HG03095 (cell line): ENCODE data around the gene ZBTB38.
A peak's percentile ranks its signal among the peaks of the same experiment; 100 is the strongest.

ENCODE experiments used
- ATAC-seq: cut with Tn5 transposase; IDR thresholded peaks from one replicate; pipeline ENCODE4 v1.9.1; 2021; ENCODE audit warnings: moderate library complexity; ENCODE audit not compliant: unreplicated experiment

Gene ZBTB38

DNA sequence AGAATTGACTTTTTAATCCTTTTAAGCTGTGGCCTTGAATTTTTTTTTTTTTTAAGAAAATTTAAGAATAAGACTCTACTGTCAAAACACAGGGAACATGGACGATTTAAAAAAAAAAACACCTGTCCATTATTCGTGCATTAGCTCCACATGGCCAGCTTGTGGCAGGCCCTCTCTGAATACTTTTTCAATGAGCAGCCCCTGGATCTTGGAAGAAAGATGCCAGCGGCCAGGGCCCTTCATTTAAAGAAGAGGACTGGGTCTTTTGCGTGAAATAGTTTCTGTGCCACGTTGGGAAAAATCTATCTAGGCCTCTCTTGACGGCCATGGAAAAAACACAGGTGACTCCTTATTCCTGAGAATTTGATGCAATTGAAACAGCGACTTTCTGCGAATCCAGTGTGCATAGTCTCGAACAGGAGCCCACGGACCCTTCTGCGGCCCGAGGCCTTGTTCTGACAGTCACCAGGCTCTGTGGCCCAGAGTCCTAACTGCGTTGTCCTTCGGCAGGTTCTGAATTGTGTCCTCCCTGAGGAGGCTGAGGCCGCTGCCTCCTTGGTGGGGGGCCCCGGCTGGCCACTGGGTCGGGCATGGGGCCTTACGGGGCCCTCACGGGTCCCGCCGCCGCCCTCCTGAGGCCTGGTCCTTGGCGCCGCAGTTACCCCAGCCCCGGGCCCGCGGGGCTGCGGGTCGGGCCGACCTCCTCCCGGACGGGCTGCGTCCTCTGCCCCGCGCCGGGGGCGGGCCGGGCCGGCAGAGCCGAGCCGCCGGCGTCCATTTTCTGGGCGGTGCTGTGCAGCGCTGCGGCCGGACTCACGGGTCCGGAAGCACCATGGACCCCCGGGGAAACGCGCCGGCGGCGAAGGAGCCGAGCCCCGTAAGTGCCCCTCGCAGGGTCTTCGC is 33.5 kb downstream of the ZBTB38 start:
- peak; percentile 55 for ATAC-seq

DNA sequence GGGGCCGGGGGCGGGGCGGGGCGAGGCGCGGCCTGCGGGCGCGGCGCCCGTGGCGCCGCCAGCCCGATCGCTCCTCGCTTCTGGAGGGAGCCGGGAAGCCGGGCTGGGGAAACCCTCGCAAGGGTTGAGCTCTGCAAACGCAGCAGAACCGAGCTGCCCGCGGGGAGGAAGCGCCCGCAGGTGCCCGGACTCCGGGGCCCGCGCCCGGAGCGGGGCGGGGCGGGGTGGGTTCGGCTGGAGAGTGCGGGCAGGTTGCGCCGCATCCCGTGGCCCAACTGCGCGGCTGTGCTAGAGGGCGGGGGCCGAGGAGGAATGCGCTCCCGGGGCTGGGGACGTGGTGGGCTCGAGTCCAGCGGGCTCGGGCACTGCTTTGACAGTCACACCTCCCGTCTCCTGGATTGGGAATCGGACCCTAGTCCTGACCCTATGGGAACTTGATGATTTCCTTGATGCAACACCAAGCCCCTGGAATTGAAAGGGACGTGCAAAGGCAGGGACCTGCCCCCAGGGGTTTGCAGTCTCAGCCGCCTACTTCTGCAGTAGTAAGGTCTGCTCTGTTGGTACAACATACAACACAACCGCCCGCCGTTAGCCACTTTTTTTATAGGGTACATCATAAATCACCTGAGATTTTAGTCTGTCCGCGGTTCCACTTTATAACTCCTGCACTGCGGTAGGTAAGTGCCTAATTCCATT is 34.3 kb downstream of the ZBTB38 start:
- peak; percentile 34 for ATAC-seq

DNA sequence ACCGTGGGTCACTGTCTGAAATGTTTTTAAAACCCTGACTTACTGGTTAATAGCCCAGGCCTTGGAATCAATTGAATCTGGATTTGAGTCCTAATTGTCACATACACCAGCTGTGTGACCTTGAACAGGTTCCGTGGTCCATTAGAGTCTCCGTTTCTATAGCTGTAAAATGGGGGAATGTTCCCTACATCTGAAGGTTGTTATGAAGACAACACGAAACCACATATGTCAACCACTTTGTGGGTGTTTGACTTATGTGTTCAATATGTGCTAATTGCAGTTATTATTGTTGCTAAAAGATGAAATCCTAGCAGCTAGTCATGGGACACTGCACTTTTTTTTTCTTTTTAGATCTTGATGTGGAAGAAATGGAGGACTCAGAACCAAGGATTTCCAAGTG is 35.3 kb downstream of the ZBTB38 start:
- ATAC-seq: no peak

DNA sequence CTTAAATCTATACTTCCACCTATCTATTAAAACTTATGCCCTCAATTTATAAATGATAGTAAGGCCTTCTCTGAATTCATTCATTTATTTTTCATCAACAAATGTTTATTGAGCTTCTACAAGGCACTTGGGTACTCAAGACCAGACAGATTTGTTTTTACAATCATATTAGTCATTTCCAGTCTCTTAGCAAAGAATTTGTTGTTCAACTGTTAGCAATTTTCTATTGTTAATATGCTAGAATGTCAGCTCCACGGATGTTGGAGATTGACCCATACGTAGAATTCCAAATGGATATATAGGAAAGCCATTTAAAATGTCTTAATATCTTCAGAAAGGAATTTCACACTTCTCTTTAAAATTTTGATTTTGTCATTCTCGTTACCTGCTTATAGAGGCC is 36.7 kb downstream of the ZBTB38 start:
- no peak for ATAC-seq

DNA sequence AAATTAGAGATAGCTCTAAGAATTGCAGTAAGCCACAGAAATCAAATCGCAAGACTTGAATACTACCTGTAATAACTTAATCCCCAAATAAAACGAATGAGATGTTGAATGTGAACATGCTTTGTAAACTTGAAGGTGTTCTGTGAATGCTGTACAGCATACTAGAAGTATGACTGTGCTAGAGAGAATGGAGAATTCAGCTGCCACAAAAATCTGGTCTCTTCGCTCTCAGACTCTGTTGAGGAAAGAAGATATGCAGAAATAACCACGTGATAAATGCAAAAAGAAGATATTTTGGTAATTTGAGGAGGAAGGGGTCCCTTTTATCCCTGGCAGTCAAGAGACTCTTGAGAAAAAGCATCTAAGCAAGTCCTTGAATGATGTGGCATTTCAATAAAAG is 37.3 kb downstream of the ZBTB38 start:
- ATAC-seq: no peak

DNA sequence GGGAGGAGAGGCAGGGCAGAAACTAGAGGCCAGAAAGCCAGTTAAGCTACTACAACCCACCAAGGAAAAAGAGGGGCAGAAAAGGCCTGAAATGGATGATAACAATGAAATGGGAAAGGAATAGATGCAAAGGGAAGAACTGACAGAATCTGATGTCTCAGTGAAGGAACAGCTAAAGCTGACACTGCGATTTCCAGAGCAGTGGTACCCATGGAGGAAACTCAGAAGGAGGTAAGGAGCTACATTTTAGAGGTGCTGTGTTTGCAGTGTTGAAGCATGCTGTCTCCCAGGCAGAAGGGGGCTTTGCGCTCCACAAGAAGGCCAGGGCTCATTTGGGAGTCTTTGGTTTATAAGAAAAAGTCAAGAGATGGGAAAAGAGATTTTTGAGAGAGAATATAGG is 38.0 kb downstream of the ZBTB38 start:
- no peak for ATAC-seq

DNA sequence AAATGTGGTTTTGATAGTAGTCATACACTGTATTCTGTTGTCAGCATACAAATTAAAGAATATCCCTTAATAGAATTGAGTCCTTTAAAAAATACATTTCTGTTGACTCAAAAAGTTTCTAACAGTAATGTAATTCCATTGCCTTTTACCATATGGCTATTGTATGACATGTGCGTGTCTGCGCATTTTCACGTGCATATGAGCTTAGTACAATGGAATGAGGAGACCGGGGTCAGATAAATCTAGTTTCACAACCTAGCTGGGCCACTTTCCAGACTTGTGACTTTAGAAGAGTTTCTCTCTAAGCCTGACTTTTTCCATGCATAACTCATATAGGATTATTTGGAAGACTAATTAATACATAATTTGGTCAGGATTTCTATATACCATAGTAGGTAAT is 38.7 kb downstream of the ZBTB38 start:
- ATAC-seq: no peak

DNA sequence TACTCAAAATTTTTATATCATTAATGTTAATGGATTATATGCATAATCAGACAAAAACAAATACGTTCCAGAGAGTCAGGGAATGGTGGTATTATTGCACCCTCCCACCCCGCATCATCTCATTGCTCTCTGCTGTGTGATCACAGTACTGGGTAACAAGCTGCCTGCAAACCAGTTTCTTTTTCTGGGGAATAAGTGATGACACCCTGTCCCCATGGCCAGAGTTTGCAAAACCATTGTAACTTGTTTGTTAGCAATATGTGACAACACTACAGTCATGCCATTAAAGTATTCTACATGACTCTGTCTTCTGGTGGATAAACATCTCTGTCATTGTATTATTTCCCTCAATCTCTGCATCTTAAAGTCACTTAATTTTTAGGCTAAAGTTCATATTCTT is 39.5 kb downstream of the ZBTB38 start:
- ATAC-seq: no peak

DNA sequence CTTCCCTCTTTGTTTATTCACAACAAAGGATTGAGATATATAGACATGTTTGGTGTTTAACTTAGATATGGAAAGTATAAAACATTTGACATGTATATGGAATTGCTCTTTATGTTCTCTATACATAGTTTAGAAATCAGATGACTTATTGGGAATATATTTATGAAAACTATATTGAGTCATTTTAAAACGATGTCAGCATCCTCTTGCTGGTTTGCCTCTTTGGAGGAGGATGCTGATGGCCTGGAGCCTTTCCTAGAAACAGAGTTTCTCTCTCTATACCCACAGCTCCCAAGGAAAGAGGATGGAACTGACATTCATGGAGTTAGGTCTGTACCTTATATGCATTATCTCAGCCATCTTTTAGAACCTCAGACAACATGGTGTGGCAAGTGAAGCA is 40.3 kb downstream of the ZBTB38 start:
- no peak for ATAC-seq

DNA sequence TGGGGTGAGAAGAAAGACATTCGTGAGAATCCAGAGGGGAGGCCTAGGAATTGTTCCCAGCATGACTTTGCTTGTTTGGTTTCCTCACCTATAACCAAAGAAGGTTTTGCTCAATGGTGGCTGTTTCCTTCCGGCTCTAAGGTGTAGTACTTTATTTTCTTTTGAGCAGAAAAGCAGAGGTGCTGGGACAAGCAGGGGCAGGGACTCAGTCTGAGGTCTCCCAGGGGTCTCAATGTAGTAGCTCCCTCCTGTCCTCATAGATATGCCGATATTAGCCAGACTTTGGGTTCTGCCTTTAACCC is 41.6 kb downstream of the ZBTB38 start:
- no peak for ATAC-seq

DNA sequence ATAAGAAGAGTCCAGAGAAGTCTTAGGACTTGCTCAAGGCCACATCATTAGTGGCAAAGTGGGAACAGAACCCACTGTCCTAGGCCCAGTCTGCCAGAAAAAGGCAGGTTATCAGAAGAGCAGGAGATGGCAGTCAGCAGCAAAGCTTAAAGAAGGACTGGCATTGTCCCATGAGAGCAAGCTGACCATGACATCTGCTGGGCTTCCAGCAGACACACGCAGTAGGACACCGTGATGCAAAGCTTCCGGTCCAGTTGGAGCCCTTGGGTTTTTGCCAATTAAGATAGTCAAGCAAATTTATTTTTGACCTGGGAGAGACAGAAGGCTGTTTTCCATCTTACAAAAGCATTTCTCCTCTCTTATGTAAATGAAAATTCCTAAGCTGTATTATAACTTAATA is 42.1 kb downstream of the ZBTB38 start:
- no peak for ATAC-seq

DNA sequence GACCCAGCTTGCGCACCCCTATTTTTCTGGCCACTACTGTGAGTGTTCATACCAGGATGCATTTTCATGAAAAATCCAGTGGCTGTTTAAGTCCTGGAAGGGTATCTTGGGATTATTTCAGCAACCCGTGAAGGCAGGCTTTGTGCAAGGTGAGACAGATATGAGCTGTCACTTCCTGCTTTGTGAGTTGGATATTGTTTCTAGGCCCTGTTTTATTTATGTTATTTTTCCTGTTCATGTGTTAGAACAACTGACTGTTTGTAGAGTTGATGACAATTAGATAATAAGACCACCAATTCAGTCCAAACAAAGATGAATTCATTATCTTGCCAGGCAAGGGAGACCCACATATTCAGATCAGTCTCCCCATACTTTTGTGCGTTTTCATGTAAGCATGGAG is 42.5 kb downstream of the ZBTB38 start:
- ATAC-seq: no peak

DNA sequence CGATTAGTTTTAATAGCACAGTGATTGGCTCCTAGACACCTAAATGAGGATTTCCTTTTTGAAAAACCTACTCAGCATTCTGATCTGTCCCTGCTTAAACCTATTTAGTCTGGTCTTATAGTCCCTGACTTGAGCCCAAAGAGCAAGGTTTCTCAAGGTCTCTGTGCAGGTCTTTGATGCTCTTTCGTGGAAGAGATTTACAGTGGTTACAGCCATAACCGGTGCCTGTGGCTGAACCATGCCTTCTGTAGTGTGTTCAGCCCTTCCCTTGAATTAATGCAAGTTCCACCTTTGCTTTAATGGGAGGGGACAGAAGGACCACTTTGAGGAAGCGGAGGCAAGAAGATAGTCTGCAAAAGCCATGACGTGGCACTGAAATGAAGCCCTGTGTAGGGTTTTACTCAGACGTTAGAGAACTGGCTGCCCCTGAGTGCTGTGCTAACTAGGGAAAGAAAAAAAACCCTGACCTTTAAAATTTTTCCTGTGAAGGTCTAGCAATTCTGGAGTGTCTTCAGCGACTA is 43.0 kb downstream of the ZBTB38 start:
- peak; percentile 39 for ATAC-seq

DNA sequence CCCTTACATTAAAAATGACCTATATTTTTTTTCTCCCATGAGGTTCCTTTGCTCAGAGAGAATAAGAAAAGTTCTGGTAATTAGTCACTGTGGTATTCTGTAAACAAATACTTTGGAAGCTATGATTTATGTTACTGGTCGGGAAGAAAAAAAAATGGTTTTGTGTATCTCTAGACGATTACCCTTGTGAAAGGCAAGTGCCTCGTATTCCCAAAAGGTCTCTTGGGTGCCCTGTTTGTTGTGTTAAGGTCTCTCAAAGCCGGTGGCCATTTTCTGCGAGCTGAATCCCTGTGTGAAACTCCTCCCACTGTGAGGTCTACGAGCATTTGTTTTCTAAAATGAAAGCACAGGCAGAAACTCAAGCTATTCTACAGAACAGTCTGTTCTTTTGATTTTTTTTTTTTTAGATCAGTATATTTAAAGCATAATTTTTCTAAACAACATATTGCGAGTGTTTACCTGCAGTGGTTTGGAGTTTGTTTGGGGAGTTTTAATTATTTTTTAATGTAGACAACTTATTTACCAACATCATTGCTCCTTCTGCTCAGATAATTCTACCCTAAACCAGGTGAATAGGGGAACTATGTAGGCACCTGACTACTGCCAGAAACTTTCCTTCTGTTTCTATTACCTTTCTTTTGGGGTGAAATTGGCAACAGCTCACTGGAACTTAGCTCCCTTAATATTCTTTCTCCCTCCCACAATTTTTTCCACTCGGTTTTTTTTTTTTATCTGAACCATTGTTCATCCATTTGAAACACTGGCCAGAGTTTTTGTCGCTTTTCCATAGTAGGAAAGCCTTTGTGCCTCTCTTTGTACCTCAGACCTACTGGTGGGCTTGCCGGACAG is 44.0 kb downstream of the ZBTB38 start:
- ATAC-seq: no peak

DNA sequence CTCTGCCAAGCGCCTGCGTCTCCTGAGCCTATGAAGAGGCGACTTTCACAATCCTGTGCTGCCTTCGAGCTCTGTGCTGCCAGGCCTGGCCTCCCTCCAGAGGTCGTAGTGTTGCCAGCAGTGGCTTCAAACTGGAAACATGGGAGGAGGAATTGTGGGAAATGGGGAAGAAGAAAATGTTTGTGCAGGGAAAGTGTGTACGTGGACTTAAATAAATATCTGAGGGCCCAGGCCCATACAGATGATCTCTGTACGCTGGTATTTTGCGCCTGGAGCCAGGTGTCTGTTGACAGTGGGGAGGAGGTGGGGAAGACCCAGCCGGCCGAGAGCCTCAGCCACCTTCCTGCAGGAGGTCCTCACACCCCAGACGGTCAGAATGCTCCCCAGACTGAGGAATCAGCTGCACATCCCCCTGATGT is 44.6 kb downstream of the ZBTB38 start:
- ATAC-seq: no peak

DNA sequence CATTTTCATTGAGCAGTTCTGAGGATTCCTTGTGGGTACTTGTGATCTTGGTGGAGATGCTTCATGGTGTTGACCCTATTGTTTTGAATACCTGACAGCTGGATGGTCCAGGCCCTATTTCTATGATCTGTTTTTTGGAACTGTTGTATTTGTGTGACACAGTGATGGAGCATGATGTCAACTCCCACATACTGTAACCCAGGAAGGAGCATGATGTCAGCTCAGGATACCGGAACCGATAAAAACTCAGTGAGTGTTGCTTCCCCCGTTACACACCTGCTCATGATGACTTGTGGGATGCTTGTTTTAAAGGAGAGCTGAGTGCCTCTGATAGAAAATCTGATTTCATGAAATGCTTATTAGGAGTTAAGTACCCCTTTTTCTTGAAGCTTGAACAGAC is 45.1 kb downstream of the ZBTB38 start:
- no peak for ATAC-seq

DNA sequence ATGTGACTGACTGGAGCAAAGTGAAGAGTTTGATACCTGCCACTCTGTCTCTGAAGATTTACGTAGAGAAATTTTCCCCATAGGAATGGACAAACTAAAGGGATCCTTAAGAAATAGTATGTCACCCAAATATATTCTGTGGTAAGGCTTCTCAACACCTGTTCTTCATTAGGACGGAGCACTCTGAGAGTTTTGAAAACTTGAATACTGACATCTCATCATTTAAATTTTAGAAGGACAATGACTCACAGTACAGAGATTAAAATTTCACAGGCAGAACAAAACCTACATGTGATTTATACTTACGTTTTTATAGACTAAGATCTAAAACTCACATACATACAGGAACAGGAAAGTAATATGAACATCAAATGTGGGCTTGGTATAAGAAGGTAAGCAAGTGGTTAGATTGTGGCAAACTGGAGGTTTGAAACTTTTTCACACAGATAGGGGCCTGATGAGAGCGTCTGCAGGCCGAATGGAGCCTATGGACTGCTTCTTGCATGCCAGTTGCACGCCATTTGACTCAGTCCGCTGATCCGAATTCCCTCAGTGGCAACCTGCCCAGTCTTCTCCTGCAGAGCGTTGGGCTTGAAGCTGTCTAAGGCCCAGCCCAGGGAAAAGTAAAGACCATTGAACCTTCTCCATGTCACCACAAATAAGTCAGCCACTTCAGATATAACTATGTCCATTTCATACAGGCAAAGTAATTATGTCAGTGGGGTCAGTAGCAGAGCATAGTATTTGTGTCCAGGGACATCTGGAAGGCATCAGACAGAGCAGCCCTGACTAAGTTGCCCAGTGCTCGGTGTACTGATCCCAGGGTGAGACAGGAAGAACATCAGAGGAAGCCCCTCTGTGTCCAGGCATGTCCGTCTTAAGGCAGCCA is 45.7 kb downstream of the ZBTB38 start:
- ATAC-seq: no peak

DNA sequence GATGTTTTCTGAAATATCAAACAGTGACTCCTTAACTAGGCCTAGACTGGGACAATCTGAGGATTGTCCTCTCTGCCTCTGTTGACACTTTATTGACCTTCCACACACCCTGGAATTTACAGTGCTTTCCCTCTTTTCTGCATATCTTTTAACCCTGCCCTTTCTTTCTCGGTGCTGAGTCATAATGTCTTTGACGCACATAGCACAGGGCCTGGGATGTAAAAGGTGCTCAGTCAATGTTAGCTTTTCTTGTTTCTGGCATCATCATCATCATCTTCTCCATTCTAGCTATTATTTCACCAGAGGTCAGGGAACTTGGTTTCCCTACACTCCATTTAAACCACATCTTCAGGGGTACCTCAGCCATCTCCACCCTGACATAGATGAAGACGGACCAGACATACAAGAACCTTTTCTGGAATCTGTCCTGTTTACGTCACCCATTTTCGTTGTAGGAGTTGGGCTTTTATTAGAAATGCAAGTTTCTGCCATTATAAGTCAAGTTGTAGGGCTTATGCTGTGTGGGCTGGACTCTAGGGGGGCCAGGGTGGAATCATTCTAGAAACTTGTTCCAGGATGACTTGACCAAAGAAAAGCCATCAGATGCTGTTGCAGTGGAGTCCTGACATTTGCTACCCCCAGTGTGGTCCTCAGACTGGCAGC is 46.6 kb downstream of the ZBTB38 start:
- no peak for ATAC-seq

DNA sequence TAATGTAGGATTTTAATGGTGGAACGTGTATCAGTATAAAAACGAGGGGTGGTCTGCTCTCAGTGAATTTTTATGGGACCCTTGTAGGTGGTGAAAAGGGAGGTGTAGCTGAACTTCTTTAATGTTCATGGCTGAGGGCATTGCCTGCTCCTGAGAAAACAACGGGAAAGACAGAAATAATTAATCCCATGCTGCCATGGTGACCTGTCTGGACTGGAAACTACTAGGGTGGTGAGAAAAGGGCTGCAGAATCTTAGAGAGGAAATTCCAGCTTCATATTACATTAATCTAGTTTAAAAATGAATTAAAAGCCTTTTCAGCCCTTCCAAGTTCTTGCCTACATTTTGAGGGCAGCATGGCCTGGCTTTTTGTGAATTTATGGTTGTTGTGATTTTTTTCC is 47.6 kb downstream of the ZBTB38 start:
- no peak for ATAC-seq
